ENCODE data around the gene MOAP1. TPM values are rescaled to one million over a fixed set of nuclear protein-coding genes. Genes with fewer than 3 reads are reported as not detected.
A peak's percentile ranks its signal among the peaks of the same experiment; 100 is the strongest.
"Not testable (repeated sequence)": the region's sequence is repeated elsewhere in the genome, so short reads cannot be mapped to it uniquely, and the experiment has no call there.

The MOAP1 gene
- polyA plus RNA-seq, 1 donor, result 34.3 TPM

DNA sequence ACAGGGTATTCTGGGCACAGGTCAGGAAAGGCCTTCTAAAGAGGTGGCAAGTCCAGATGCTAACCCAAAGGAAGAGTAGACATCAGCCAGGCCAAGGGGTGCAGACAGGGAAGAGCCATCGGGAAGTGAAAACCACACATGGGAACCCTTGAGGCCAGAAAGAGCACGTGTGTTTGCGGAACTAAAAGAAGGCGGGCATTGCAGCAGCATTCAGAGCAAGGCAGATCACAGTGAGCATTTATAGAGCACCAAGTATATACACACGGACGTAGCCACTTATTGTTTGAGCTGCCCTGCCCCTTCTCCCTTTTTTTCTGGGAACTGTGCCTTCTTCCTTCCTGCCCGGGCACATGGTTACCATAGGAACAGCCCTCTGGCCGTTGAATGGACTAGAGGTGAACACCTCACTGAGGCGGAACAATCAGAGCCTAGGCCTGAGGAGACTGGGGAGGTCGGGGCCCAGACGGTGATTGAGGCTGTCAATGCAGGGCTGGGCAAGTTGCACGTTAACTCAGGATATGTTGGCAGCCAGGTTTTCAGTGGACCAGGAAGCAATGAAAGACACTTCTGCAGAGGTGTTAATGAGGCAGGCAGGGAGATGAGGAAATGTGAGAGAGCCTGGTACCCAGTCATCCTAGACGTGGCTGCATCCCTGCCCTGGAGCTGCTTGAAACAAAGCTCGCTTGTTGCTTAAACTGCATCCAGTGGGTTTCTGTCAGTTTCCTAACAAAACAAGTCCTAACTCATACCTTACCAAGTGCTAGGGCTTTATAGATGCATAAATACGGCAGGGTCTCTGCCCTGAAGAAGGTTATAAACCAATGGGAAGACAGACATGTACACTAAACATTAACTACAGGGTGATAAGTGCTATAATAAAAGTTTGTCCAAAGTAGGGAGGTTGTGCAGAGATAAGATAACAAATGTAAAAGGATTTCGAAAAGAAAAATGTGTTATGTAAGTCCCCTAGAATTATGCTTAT, 34.2 kb downstream of the MOAP1 start:
- Histone ChIP-seq H3K36me3 (ENCODE audit: control insufficient read depth, insufficient read depth, low read length) (no peaks in the 10 kb centered on the region), H3K4me3 (ENCODE audit: low read length) (peak overlapping the region; percentile 21), H3K9me3 (ENCODE audit: control insufficient read depth, low read depth, low read length) (no peaks in the 10 kb centered on the region), H3K27ac (ENCODE audit: low read length) (peak overlapping the region; percentile 66), H3K27me3 (ENCODE audit: control insufficient read depth, insufficient read depth, low read length) (no peaks in the 10 kb centered on the region), H3K4me1 (ENCODE audit: control insufficient read depth, insufficient read depth, low read length) (peaks cover 42% of the 10 kb centered on the region)
- peak; percentile 89 to 95 for DNase-seq
- 0% methylated on average over 1 of the region's 16 CpGs for WGBS (ENCODE audit: insufficient coverage, low lambda C conversion rate)

DNA sequence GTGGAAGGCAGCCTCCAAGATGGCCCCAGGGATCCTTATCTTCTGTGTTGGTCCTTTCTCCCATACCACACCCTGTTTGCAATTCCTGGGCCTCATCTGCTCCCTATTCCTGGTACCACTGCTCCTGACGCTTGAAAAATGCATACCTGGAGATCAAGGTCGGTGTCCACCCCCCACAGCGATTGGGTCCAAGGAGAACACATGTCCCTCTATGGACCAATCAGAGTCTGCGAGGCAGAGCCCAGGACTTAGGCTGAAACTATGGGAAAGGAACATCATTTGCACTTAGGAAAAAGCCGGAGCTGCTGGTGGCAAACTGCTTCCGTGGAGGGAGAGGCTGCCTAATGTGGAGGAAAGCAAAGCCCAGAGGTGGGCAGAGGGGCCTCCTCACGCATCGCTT, 35.7 kb downstream of the MOAP1 start:
- H3K36me3 ChIP-seq (ENCODE audit: control insufficient read depth, insufficient read depth, low read length), result no peaks in the 10 kb centered on the region
- H3K4me1 ChIP-seq (ENCODE audit: control insufficient read depth, insufficient read depth, low read length), result peaks cover 42% of the 10 kb centered on the region
- no peak overlapping the region for H3K27ac ChIP-seq (ENCODE audit: low read length)
- no CpG with 5 or more reads among the region's 8 CpGs for WGBS (ENCODE audit: insufficient coverage, low lambda C conversion rate)
- H3K27me3 ChIP-seq (ENCODE audit: control insufficient read depth, insufficient read depth, low read length), result no peaks in the 10 kb centered on the region
- no peak overlapping the region for H3K4me3 ChIP-seq (ENCODE audit: low read length)
- H3K9me3 ChIP-seq (ENCODE audit: control insufficient read depth, low read depth, low read length), result no peaks in the 10 kb centered on the region
- DNase-seq, result no peak

DNA sequence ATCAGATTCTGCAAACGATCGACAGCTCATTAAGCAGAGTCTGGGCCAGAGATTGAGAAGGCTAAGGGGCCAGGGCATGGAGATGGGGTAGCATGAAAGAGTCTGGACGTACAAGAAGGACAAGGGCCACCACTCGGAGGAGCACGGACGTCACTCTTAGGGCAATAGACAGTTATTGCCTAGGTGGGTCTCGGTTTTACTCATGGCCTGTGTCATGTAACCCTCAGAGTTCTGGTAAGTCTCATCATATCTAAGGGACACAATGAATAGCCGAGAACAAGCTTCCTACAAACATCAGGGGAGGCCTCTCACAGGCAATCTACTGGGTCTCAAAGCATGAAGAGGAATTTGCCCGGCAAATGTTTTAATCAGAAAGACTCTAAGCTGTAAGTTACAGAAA, 38.6 kb downstream of the MOAP1 start:
- no peak overlapping the region for H3K4me3 ChIP-seq (ENCODE audit: low read length)
- H3K27me3 ChIP-seq (ENCODE audit: control insufficient read depth, insufficient read depth, low read length), result no peaks in the 10 kb centered on the region
- peaks cover 36% of the 10 kb centered on the region for H3K4me1 ChIP-seq (ENCODE audit: control insufficient read depth, insufficient read depth, low read length)
- no peaks in the 10 kb centered on the region for H3K9me3 ChIP-seq (ENCODE audit: control insufficient read depth, low read depth, low read length)
- peak overlapping the region; percentile 69 for H3K27ac ChIP-seq (ENCODE audit: low read length)
- DNase-seq, result peak in 1 of 2 donors; percentile 54
- no peaks in the 10 kb centered on the region for H3K36me3 ChIP-seq (ENCODE audit: control insufficient read depth, insufficient read depth, low read length)
- WGBS (ENCODE audit: insufficient coverage, low lambda C conversion rate), result no CpG with 5 or more reads among the region's 9 CpGs

- no CpG with 5 or more reads among the region's 13 CpGs for WGBS (ENCODE audit: insufficient coverage, low lambda C conversion rate)
- H3K27ac ChIP-seq (ENCODE audit: low read length), result no peak overlapping the region
- no peaks in the 10 kb centered on the region for H3K9me3 ChIP-seq (ENCODE audit: control insufficient read depth, low read depth, low read length)
- no peaks in the 10 kb centered on the region for H3K36me3 ChIP-seq (ENCODE audit: control insufficient read depth, insufficient read depth, low read length)
- no peak for DNase-seq
- H3K4me3 ChIP-seq (ENCODE audit: low read length), result no peak overlapping the region
- no peaks in the 10 kb centered on the region for H3K27me3 ChIP-seq (ENCODE audit: control insufficient read depth, insufficient read depth, low read length)
- H3K4me1 ChIP-seq (ENCODE audit: control insufficient read depth, insufficient read depth, low read length), result peaks cover 21% of the 10 kb centered on the region
Observed at GRCh38 chr14:93142854-93143652, 41.6 kb downstream of the MOAP1 start.

- no peaks in the 10 kb centered on the region for H3K36me3 ChIP-seq (ENCODE audit: control insufficient read depth, insufficient read depth, low read length)
- no peaks in the 10 kb centered on the region for H3K27me3 ChIP-seq (ENCODE audit: control insufficient read depth, insufficient read depth, low read length)
- H3K27ac ChIP-seq (ENCODE audit: low read length), result peak overlapping the region; percentile 3
- DNase-seq, result peak; percentile 83 to 90
- H3K9me3 ChIP-seq (ENCODE audit: control insufficient read depth, low read depth, low read length), result no peaks in the 10 kb centered on the region
- H3K4me1 ChIP-seq (ENCODE audit: control insufficient read depth, insufficient read depth, low read length), result peaks cover 4% of the 10 kb centered on the region
- no peak overlapping the region for H3K4me3 ChIP-seq (ENCODE audit: low read length)
- no CpG with 5 or more reads among the region's 17 CpGs for WGBS (ENCODE audit: insufficient coverage, low lambda C conversion rate)
Observed at GRCh38 chr14:93137864-93138263, 46.8 kb downstream of the MOAP1 start.

GRCh38 chr14:93136508-93136907, 48.2 kb downstream of the MOAP1 start:
- not testable (repeated sequence) for H3K4me1 ChIP-seq (ENCODE audit: control insufficient read depth, insufficient read depth, low read length); H3K36me3 ChIP-seq (ENCODE audit: control insufficient read depth, insufficient read depth, low read length); H3K27ac ChIP-seq (ENCODE audit: low read length); H3K27me3 ChIP-seq (ENCODE audit: control insufficient read depth, insufficient read depth, low read length); H3K4me3 ChIP-seq (ENCODE audit: low read length); H3K9me3 ChIP-seq (ENCODE audit: control insufficient read depth, low read depth, low read length); DNase-seq
- no CpG with 5 or more reads among the region's 13 CpGs for WGBS (ENCODE audit: insufficient coverage, low lambda C conversion rate)

- H3K9me3 ChIP-seq (ENCODE audit: control insufficient read depth, low read depth, low read length), result no peaks in the 10 kb centered on the region
- no peaks in the 10 kb centered on the region for H3K27me3 ChIP-seq (ENCODE audit: control insufficient read depth, insufficient read depth, low read length)
- no CpG with 5 or more reads among the region's 8 CpGs for WGBS (ENCODE audit: insufficient coverage, low lambda C conversion rate)
- peaks cover 4% of the 10 kb centered on the region for H3K4me1 ChIP-seq (ENCODE audit: control insufficient read depth, insufficient read depth, low read length)
- no peak overlapping the region for H3K27ac ChIP-seq (ENCODE audit: low read length)
- no peak for DNase-seq
- no peaks in the 10 kb centered on the region for H3K36me3 ChIP-seq (ENCODE audit: control insufficient read depth, insufficient read depth, low read length)
- H3K4me3 ChIP-seq (ENCODE audit: low read length), result no peak overlapping the region
Observed at GRCh38 chr14:93136009-93136408, 48.7 kb downstream of the MOAP1 start.

DNA sequence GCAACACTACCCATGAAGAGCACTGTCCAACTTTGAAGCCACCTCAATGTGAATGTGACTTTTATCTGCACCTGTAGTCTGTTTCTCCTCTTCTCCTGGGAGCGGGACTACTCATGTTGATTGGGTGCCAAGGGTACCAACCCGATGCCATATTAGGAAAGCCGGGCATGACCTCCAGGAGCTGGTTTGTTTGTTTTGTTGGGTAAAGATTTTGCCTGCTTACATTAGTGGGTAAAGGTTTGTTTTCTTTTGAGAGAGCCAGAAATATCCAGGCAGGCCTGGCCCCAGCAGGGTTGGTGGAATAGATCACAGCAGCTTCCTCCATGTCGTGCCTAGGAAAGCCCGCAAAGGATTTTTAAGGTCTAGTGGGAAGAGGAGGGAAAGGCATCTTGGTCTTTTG, 49.3 kb downstream of the MOAP1 start:
- DNase-seq, result no peak
- Histone ChIP-seq H3K27me3 (ENCODE audit: control insufficient read depth, insufficient read depth, low read length) (no peaks in the 10 kb centered on the region), H3K4me3 (ENCODE audit: low read length) (no peak overlapping the region), H3K9me3 (ENCODE audit: control insufficient read depth, low read depth, low read length) (no peaks in the 10 kb centered on the region), H3K27ac (ENCODE audit: low read length) (no peak overlapping the region), H3K36me3 (ENCODE audit: control insufficient read depth, insufficient read depth, low read length) (no peaks in the 10 kb centered on the region), H3K4me1 (ENCODE audit: control insufficient read depth, insufficient read depth, low read length) (peaks cover 4% of the 10 kb centered on the region)
- WGBS (ENCODE audit: insufficient coverage, low lambda C conversion rate), result no CpG with 5 or more reads among the region's 5 CpGs

- no peak for DNase-seq
- Histone ChIP-seq H3K27ac (ENCODE audit: low read length) (no peak overlapping the region), H3K4me3 (ENCODE audit: low read length) (no peak overlapping the region), H3K36me3 (ENCODE audit: control insufficient read depth, insufficient read depth, low read length) (no peaks in the 10 kb centered on the region), H3K4me1 (ENCODE audit: control insufficient read depth, insufficient read depth, low read length) (no peaks in the 10 kb centered on the region), H3K27me3 (ENCODE audit: control insufficient read depth, insufficient read depth, low read length) (no peaks in the 10 kb centered on the region), H3K9me3 (ENCODE audit: control insufficient read depth, low read depth, low read length) (no peaks in the 10 kb centered on the region)
- WGBS (ENCODE audit: insufficient coverage, low lambda C conversion rate), result 100% methylated on average over 2 of the region's 8 CpGs
Observed at GRCh38 chr14:93133464-93133863, 51.2 kb downstream of the MOAP1 start.

GRCh38 chr14:93132472-93133065, 52.1 kb downstream of the MOAP1 start:
- no peaks in the 10 kb centered on the region for H3K27me3 ChIP-seq (ENCODE audit: control insufficient read depth, insufficient read depth, low read length)
- WGBS (ENCODE audit: insufficient coverage, low lambda C conversion rate), result no CpG with 5 or more reads among the region's 8 CpGs
- DNase-seq, result peak in 1 of 2 donors; percentile 37
- H3K4me3 ChIP-seq (ENCODE audit: low read length), result no peak overlapping the region
- H3K36me3 ChIP-seq (ENCODE audit: control insufficient read depth, insufficient read depth, low read length), result no peaks in the 10 kb centered on the region
- no peak overlapping the region for H3K27ac ChIP-seq (ENCODE audit: low read length)
- H3K4me1 ChIP-seq (ENCODE audit: control insufficient read depth, insufficient read depth, low read length), result no peaks in the 10 kb centered on the region
- no peaks in the 10 kb centered on the region for H3K9me3 ChIP-seq (ENCODE audit: control insufficient read depth, low read depth, low read length)
